Tibial artery (tissue), 4 donors: Measurements from ENCODE around the gene ADD2.

Experiments used
- DNase-seq, 2 donors: peaks; one replicate each; pipeline ENCODE4 v3.0.0-alpha.2; 2019
- H3K27ac ChIP-seq, 2 donors: fragments of 200-600 bp; sonication (generic) in 1 of 2; 1 replicate in 1 of 2; 2 replicates in 1 of 2; pipeline ENCODE4 v1.5.1; 2018 to 2019; ENCODE audit warnings: mild to moderate bottlenecking in 1 of 2
- H3K27me3 ChIP-seq, 2 donors: fragments of 200-600 bp; sonication (generic) in 1 of 2; one replicate each; pipeline versions ENCODE4 v1.5.1 to v1.6.0; 2016 to 2019
- H3K36me3 ChIP-seq, 3 donors: fragments of 200-600 bp; sonication (generic) in 2 of 3; one replicate each; pipeline ENCODE4 v1.5.1; 2016 to 2019; ENCODE audit warnings: mild to moderate bottlenecking in 2 of 3
- H3K4me1 ChIP-seq, 4 donors: fragments of 200-600 bp; sonication (generic) in 2 of 4; 1 replicate in 3 of 4; 2 replicates in 1 of 4; pipeline ENCODE4 v1.5.1; 2016 to 2019
- H3K4me3 ChIP-seq, 2 donors: fragments of 200-600 bp; sonication (generic) in 1 of 2; 1 replicate in 1 of 2; 2 replicates in 1 of 2; pipeline ENCODE4 v1.5.1; 2018 to 2019; ENCODE audit warnings: mild to moderate bottlenecking in 2 of 2
- H3K9me3 ChIP-seq, 3 donors: fragments of 200-600 bp; sonication (generic) in 1 of 3; one replicate each; pipeline ENCODE4 v1.5.1; 2016 to 2019
- CTCF ChIP-seq, 2 experiments: fragments of 200-600 bp in 1 of 2; fragments of 450-650 bp in 1 of 2; IDR thresholded peaks; one replicate each; pipeline ENCODE4 v1.5.1; 2017 to 2019; ENCODE audit warnings: antibody characterized with exemption in 2 of 2, mild to moderate bottlenecking in 1 of 2, moderate library complexity in 1 of 2
- intact Hi-C: fragments of 100-400 bp; cut with DNase I; formaldehyde crosslinking; loops from one replicate; pipeline ENCODE4 v1.15.0; 2023; ENCODE audit warnings: low total_unique reads

The ADD2 gene

GRCh38 chr2:70778676-70779075, 10.7 kb upstream of the ADD2 start:
- intact Hi-C loops, result no loop called here
- Histone ChIP-seq H3K27ac (no peak overlapping the region), H3K36me3 (no peaks in the 10 kb centered on the region), H3K27me3 (peaks cover 0 to 40% of the 10 kb centered on the region in 2 donors), H3K4me1 (no peaks in the 10 kb centered on the region), H3K4me3 (no peak overlapping the region), H3K9me3 (no peaks in the 10 kb centered on the region)
- TF ChIP-seq CTCF (IDR thresholded peaks at IDR 0.05), result no peak
- no peak for DNase-seq

- Histone ChIP-seq H3K4me3 (no peak overlapping the region), H3K9me3 (no peaks in the 10 kb centered on the region), H3K4me1 (no peaks in the 10 kb centered on the region), H3K27ac (no peak overlapping the region), H3K36me3 (no peaks in the 10 kb centered on the region), H3K27me3 (peaks cover 0 to 41% of the 10 kb centered on the region in 2 donors)
- TF ChIP-seq CTCF (IDR thresholded peaks at IDR 0.05), result no peak
- intact Hi-C loops, result no loop called here
- DNase-seq, result no peak
These were observed 9.4 kb upstream of the ADD2 start for GRCh38 chr2:70777450-70777849.

- intact Hi-C loops, result no loop called here
- Histone ChIP-seq H3K27ac (no peak overlapping the region), H3K27me3 (peaks cover 0 to 41% of the 10 kb centered on the region in 2 donors), H3K9me3 (no peaks in the 10 kb centered on the region), H3K36me3 (no peaks in the 10 kb centered on the region), H3K4me1 (no peaks in the 10 kb centered on the region), H3K4me3 (no peak overlapping the region)
- no peak for TF ChIP-seq CTCF (IDR thresholded peaks at IDR 0.05)
- no peak for DNase-seq
These were observed 8.3 kb upstream of the ADD2 start for GRCh38 chr2:70776266-70776665.

GRCh38 chr2:70775141-70775540, 7.1 kb upstream of the ADD2 start:
- Histone ChIP-seq H3K9me3 (no peaks in the 10 kb centered on the region), H3K4me3 (no peak overlapping the region), H3K4me1 (no peaks in the 10 kb centered on the region), H3K27ac (no peak overlapping the region), H3K27me3 (peaks cover 0 to 36% of the 10 kb centered on the region in 2 donors), H3K36me3 (no peaks in the 10 kb centered on the region)
- intact Hi-C loops, result no loop called here
- no peak for DNase-seq
- TF ChIP-seq CTCF (IDR thresholded peaks at IDR 0.05), result no peak

- no peaks in the 10 kb centered on the region for H3K36me3 ChIP-seq
- TF ChIP-seq CTCF (IDR thresholded peaks at IDR 0.05), result no peak
- no peak for DNase-seq
- H3K4me3 ChIP-seq, result no peak overlapping the region
- H3K27me3 ChIP-seq, result peaks cover 0 to 42% of the 10 kb centered on the region in 2 donors
- H3K4me1 ChIP-seq, result peaks cover 0 to 6% (median 5%) of the 10 kb centered on the region in 4 donors
- intact Hi-C loops, result no loop called here
- no peaks in the 10 kb centered on the region for H3K9me3 ChIP-seq
- no peak overlapping the region for H3K27ac ChIP-seq
These were observed 4.6 kb upstream of the ADD2 start for GRCh38 chr2:70772486-70773155.
